HG02970 (cell line): ENCODE measurements around the gene USP5.
"Not testable (repeated sequence)": the region's sequence is repeated elsewhere in the genome, so short reads cannot be mapped to it uniquely, and the experiment has no call there.

Experiments
- ATAC-seq: cut with Tn5 transposase; IDR thresholded peaks from one replicate; pipeline ENCODE4 v1.9.1; 2021; ENCODE audit warnings: mild to moderate bottlenecking, moderate library complexity, moderate number of reproducible peaks; ENCODE audit not compliant: unreplicated experiment, low FRiP score

The USP5 gene

DNA sequence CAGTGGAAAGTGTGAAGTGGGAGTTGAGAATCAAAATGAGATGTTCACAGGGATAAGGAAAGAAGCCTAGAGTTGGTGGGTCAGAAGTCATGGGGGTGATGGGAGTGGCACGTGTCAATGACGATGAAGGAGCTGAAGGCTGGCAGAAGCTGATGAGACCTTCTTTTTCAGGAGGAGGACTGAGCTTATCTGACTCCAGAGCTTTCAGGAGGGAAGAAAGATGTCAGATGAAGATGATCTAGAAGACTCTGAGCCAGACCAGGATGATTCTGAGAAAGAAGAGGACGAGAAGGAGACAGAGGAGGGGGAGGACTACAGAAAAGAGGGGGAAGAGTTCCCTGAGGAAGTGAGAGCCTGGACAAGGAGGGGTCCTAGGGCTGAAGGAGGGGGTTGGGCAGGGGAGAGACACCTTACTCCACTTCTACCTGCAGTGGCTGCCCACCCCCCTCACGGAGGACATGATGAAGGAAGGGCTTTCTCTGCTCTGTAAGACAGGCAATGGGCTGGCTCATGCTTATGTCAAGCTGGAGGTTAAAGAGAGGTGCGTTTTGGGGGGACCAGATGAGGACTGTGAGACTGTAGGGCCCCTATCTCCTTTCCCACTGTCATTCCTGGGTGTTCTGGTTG lies 53.6 kb downstream of the USP5 start:
- no peak for ATAC-seq

DNA sequence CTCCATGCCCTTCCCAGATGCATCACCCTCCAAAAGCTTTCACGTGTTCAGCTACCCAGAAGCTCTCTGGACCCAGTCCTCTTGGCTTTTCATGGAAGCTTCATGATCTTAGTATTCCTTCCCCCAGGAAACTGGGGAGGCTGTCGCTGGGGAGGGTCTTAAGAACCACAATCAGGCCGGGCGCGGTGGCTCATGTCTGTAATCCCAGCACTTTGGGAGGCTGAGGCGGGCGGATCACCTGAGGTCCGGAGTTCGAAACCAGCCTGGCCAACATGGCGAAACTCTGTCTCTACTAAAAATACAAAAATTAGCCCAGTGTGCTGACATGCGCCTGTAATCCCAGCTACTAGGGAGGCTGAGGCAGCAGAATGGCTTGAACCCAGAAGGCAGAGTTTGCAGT lies 56.2 kb downstream of the USP5 start:
- not testable (repeated sequence) for ATAC-seq

DNA sequence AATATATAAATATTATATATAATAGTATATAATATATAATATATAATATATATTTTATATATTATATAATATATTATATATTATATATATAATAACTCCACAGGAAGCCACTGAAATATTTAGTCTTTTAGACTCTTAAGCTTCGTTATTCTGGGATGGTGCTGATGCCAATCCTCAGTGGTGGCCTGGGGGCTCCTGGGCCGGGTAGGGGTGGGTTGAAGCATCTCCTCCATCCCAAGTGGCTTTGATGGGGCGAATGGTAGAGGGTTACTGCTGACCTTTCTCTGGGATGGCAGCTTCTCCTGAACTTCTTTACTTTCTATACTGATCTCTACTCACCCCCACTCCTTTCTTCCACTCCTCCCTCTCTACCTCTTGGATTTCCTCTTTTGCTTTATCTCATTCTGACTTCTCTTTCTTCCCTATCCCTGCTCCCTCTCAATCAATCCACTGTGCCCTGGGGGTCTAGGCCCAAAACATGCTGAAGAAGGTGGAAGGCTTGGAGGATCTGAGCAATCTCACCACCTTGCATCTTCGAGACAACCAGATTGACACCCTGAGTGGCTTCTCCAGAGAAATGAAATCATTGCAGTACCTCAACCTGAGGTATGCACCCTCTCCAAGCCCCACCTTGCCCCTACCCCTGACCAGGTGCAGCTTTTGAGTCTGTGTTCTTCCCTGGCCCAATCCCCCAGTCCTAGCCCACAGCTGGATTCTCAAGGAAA lies 57.6 kb downstream of the USP5 start:
- no peak for ATAC-seq

DNA sequence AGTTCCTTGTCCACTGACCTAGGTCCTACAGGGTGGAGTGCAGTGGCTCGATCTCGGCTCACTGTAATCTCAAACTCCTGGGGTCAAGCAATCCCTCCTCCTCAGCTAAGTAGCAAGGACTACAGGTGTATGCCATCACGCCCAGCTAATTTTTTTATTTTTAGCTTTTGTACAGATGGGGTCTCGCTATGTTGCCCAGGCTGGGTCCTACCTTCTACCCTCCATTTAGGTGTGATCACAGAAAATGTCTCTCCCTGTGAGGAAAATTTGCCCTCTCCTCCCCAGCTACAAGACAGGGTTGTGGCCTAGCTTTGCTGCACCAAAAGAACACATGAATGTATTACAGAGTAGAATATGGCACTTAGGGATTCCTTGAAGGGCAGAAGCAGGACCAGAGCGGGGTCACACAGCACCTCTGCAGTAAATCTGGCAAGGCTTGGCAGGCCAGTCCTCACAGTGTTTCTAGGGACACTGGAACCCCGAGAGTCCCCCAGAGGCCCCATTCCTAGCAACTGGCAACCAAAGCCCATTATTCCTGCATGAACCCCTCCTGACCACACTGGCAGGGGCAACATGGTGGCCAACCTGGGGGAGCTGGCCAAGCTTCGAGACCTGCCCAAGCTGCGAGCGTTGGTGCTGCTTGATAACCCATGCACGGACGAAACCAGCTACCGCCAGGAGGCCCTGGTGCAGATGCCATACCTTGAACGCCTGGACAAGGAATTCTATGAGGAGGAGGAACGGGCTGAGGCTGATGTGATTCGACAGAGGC lies 60.4 kb downstream of the USP5 start:
- no peak for ATAC-seq

DNA sequence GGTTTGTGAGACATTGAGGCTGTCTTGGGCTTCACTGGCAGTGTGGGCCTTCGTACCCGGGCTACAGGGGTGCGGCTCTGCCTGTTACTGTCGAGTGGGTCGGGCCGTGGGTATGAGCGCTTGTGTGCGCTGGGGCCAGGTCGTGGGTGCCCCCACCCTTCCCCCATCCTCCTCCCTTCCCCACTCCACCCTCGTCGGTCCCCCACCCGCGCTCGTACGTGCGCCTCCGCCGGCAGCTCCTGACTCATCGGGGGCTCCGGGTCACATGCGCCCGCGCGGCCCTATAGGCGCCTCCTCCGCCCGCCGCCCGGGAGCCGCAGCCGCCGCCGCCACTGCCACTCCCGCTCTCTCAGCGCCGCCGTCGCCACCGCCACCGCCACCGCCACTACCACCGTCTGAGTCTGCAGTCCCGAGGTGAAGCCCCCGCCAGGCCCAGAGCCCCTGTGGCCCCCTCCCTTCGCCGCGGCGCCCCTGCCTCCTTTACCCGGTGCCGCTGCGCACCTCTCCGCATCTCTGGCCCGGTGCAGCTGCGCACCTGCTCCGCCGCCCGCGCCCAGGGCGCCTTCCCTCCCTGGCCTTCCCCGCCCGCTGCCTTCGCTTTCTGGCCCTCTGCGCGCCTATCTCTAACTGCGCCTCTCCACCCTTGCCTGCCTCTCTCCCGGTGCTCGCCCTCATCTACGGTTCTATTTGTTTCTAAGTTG lies 62.4 kb downstream of the USP5 start, which contains the start of gene ENO2:
Gene ENO2, plus strand, starts transcription at position 335 of the 701 bp plus-strand sequence. CDS start 1,253 bp downstream, outside the sequence.
- no peak for ATAC-seq

DNA sequence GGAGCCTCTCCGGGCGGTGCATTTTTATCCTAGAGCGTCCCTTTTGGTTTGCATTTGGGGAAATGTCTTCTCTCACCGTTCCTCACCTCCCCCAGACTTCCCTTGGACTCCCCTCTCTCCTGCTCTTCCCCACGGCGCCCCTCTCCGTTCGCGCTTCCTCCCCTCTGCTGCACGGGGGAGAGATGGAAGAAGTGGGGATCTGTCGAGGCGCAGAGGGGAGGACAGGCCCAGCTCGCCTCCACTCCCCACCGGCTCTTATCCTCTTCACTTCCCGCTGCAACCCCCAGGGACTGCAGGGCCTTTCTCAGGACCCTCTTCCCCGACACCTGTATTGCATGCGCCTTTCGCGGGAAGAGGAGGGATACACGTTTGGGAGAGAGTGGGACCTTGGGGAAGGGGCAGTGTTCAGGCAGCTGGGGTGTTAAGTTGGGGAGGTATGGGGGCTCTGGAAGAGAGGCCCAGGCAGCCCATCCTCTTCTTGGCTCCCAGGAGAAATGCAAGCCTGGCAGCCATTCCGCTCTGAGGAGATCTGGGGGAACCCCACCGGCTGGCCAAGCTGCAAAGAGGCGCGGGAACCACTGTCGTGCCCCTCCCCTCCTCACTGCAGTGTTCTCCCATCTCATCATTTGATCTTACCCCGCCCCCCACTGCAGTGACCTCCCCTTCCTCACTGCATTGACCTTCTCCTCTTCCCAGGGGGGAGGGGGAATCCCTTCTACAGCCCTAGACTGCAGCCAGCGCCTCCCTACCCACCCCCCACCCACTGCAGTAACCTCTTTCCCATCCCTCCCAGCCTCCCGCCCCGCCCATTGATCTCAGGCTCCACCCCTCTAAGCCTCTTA lies 63.2 kb downstream of the USP5 start:
- no peak for ATAC-seq

DNA sequence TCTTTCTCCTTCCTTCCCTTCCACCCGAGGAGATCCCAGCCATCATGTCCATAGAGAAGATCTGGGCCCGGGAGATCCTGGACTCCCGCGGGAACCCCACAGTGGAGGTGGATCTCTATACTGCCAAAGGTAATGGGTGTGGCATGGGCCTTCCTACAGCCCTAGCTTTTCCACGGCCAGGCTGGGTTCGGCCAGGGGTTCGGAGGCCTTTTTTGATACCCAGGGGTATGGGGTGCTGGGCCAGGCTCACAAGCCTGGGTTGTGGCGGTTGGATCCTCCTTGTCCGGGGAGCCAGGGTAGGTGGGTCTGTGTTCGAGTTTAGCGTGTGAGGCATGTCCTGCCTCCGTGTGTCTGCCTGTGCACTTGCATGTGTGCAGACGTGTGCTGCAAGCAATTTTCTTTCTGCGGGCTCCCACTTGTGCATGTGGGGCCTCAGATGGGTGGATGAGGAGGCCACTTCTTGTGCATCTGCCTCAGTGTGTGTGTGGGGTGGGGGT lies 63.9 kb downstream of the USP5 start:
- no peak for ATAC-seq
